Left kidney (tissue), 8 donors: ENCODE measurements around the gene RPL32. TPM values are rescaled to one million over a fixed set of nuclear protein-coding genes. Genes with fewer than 3 reads are reported as not detected.
"Not testable (repeated sequence)": the region's sequence is repeated elsewhere in the genome, so short reads cannot be mapped to it uniquely, and the experiment has no call there.

Source experiments
- DNase-seq: peaks from one replicate; pipeline ENCODE4 v3.0.0-alpha.2; 2013
- long read RNA-seq, 8 donors: transcript quantifications; one replicate each; lab custom pipeline, GENCODE V29; 2026
- polyA plus RNA-seq: library from polyadenylated mRNA; unstranded; fragments of 120-200 nt; gene quantifications from one replicate; pipeline ENCODE4 v1.2.1, GENCODE V29; 2013; ENCODE audit not compliant: insufficient read length

The RPL32 gene
- 1,889 TPM for polyA plus RNA-seq
- long read RNA-seq, donor 1, transcript RPL32-207 (3 exons, 631 nt) = minor isoform, 20 of 1,876 reads
- long read RNA-seq, donor 1, transcript RPL32-202 (3 exons, 1,734 nt) = minor isoform, 159 of 1,876 reads
- long read RNA-seq, donor 1, transcript RPL32-203 (4 exons, 1,749 nt) = minor isoform, 18 of 1,876 reads
- long read RNA-seq, donor 1, transcript RPL32-204 (4 exons, 2,117 nt) = major isoform, 1,491 of 1,876 reads
- long read RNA-seq, donor 1, partial matches to known transcripts = 154 of 1,876 reads
- long read RNA-seq, donor 1, other reads (novel, unspliced or antisense) = 27 of 1,876 reads
- long read RNA-seq, donor 2, transcript RPL32-204 (4 exons, 2,117 nt) = major isoform, 1,530 of 1,778 reads
- long read RNA-seq, donor 2, transcript RPL32-203 (4 exons, 1,749 nt) = minor isoform, 16 of 1,778 reads
- long read RNA-seq, donor 2, transcript RPL32-207 (3 exons, 631 nt) = minor isoform, 14 of 1,778 reads
- long read RNA-seq, donor 2, transcript RPL32-202 (3 exons, 1,734 nt) = minor isoform, 105 of 1,778 reads
- long read RNA-seq, donor 2, partial matches to known transcripts = 83 of 1,778 reads
- long read RNA-seq, donor 2, other reads (novel, unspliced or antisense) = 22 of 1,778 reads
- long read RNA-seq, donor 3, transcript RPL32-202 (3 exons, 1,734 nt) = minor isoform, 116 of 1,338 reads
- long read RNA-seq, donor 3, transcript RPL32-203 (4 exons, 1,749 nt) = minor isoform, 11 of 1,338 reads
- long read RNA-seq, donor 3, transcript RPL32-204 (4 exons, 2,117 nt) = major isoform, 1,114 of 1,338 reads
- long read RNA-seq, donor 3, transcript RPL32-207 (3 exons, 631 nt) = minor isoform, 12 of 1,338 reads
- long read RNA-seq, donor 3, partial matches to known transcripts = 61 of 1,338 reads
- long read RNA-seq, donor 3, other reads (novel, unspliced or antisense) = 18 of 1,338 reads
- long read RNA-seq, donor 4, transcript RPL32-204 (4 exons, 2,117 nt) = major isoform, 392 of 525 reads
- long read RNA-seq, donor 4, transcript RPL32-202 (3 exons, 1,734 nt) = minor isoform, 49 of 525 reads
- long read RNA-seq, donor 4, transcript RPL32-207 (3 exons, 631 nt) = minor isoform, 13 of 525 reads
- long read RNA-seq, donor 4, partial matches to known transcripts = 70 of 525 reads
- long read RNA-seq, donor 4, other reads (novel, unspliced or antisense) = 0 of 525 reads
- long read RNA-seq, donor 5, transcript RPL32-202 (3 exons, 1,734 nt) = minor isoform, 188 of 3,871 reads
- long read RNA-seq, donor 5, transcript RPL32-203 (4 exons, 1,749 nt) = minor isoform, 32 of 3,871 reads
- long read RNA-seq, donor 5, transcript RPL32-207 (3 exons, 631 nt) = minor isoform, 28 of 3,871 reads
- long read RNA-seq, donor 5, transcript RPL32-204 (4 exons, 2,117 nt) = major isoform, 3,420 of 3,871 reads
- long read RNA-seq, donor 5, partial matches to known transcripts = 120 of 3,871 reads
- long read RNA-seq, donor 5, other reads (novel, unspliced or antisense) = 70 of 3,871 reads
- long read RNA-seq, donor 6, transcript RPL32-204 (4 exons, 2,117 nt) = major isoform, 1,599 of 1,932 reads
- long read RNA-seq, donor 6, transcript RPL32-203 (4 exons, 1,749 nt) = minor isoform, 14 of 1,932 reads
- long read RNA-seq, donor 6, transcript RPL32-207 (3 exons, 631 nt) = minor isoform, 29 of 1,932 reads
- long read RNA-seq, donor 6, transcript RPL32-202 (3 exons, 1,734 nt) = minor isoform, 171 of 1,932 reads
- long read RNA-seq, donor 6, partial matches to known transcripts = 84 of 1,932 reads
- long read RNA-seq, donor 6, other reads (novel, unspliced or antisense) = 28 of 1,932 reads
- long read RNA-seq, donor 7, transcript RPL32-203 (4 exons, 1,749 nt) = minor isoform, 35 of 3,325 reads
- long read RNA-seq, donor 7, transcript RPL32-204 (4 exons, 2,117 nt) = major isoform, 2,819 of 3,325 reads
- long read RNA-seq, donor 7, transcript RPL32-202 (3 exons, 1,734 nt) = minor isoform, 184 of 3,325 reads
- long read RNA-seq, donor 7, transcript RPL32-207 (3 exons, 631 nt) = minor isoform, 45 of 3,325 reads
- long read RNA-seq, donor 7, partial matches to known transcripts = 180 of 3,325 reads
- long read RNA-seq, donor 7, other reads (novel, unspliced or antisense) = 51 of 3,325 reads
- long read RNA-seq, donor 8, transcript RPL32-207 (3 exons, 631 nt) = minor isoform, 6 of 864 reads
- long read RNA-seq, donor 8, transcript RPL32-204 (4 exons, 2,117 nt) = major isoform, 738 of 864 reads
- long read RNA-seq, donor 8, transcript RPL32-203 (4 exons, 1,749 nt) = minor isoform, 9 of 864 reads
- long read RNA-seq, donor 8, transcript RPL32-202 (3 exons, 1,734 nt) = minor isoform, 53 of 864 reads
- long read RNA-seq, donor 8, partial matches to known transcripts = 41 of 864 reads
- long read RNA-seq, donor 8, other reads (novel, unspliced or antisense) = 13 of 864 reads

DNA sequence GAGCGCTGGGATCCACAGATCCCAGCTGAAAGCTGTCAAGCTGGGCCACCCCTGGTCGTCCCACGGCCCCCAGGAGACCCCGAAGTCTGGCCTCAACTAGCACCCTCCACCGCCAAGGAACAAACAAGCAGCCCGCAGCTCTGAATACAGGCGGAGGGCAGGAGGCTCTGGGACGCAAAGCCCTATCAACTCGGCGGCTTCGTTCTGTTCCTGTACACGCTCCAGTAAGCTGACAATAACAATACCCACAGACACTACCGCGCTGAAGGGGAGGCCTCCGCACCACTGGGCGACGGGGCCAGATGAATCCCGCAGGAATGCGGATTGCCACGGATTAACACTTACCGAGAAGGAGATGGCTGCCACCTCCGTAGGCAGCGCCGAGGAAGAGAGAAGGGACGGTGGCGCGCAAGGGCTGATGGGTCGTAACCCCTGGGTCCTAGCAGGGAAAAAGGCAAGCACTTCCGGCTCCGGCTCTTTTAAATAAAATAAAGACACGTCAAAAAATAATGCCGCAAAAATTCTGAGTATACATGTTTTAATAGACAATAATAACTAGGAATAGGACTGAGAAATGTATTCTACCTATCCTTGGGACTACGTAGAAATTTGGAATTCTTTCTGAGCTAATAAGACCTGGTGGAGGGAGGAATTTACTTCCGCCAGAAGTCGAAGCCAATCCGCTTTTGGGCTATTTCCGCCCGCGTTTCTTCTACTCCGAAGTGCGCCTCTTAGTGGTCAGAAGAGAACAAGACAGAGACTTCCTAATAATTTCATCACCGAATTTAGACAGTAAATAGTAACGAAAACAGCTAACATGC lies at the start of gene RPL32:
TSS of gene RPL32 (minus strand) at position 417 of the 821 bp plus-strand sequence. CDS start 1,328 bp downstream, outside the sequence.
- peak; percentile 95 for DNase-seq

DNA sequence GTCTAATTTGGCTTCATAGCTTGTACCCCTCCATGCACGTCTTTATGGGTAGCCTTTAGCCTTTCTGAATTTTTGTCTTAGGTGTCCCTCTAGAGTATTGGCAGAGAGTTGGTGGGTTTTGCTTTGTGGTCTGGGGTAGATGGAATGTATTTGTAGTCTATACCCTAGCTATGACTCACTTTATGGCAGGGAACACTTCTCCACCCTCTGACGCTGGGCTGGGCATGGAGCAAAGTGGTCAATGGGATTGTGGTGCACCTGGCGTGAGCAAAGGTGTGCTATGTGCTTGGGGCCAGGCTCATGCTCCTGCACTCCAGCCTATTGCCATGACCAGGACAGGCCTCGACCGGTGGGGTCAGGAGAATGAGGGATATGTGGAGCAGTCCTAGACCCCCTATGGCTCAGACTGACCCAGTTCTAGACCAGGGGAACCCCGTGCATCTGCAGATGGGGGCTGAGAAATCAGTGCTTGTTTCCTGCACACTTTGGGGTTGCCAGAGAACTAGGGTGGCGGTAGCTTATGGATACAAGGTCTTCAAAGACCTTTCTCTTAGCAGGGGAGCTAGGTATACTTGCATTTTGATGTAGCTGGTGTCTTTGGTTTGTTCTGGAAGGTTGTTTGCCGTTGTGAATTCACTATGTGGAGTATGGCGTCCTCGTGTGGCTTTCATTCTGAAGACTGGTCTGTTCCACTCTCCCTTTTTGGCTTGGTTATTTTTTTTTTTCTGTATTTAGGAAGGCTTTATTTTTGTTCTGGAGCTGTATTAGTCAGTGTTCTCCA lies 49.4 kb upstream of the RPL32 start:
- no peak for DNase-seq

DNA sequence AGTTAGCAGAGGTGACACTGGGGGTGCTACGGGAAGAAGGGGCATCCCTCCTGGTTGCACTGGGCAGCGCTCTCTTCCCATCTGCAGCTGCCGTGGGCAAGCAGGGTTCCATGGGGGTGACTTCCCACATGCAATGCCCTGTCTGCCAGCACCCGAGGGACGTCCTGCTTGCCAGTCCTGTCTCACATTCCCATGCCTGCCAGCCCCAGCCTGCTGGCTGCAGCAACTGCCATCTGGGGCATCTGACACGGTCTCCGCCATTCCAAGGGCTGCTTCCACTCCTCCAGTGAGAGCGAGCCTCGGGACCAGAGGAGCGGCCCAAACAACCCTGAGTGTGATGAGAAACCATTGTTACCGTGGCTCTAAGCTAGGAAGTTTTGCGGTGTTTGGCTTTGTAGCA lies 45.4 kb upstream of the RPL32 start:
- DNase-seq = no peak

DNA sequence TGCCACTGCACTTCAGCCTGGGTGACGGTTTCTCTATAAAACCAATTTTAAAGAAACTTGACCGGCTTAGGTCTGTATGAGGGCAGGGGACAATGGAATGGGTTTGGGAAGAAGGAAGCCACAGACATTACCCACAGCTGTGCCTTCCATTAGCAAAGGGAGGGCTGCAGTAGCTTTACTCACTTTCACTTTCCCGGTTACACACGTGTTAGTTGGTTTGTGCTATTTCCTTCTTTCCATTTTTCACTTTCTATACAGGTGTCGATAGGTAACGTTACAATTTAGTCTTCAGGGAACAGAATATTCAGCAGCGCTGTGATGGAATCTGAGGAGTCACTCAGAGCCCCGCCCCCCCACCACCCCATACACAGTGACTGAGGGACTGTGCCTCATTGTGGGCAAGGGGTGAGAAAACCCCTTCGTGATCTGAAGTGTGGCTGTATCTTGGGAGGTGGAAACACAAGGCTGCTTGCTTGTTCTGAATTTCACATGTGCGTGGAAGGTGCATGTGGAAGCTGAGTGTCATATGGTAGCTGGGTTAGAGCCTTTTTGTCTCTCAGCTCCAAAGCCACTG lies 44.8 kb upstream of the RPL32 start:
- no peak for DNase-seq

GRCh38 chr3:12885583-12885930 lies 44.2 kb upstream of the RPL32 start:
- no peak for DNase-seq

- no peak for DNase-seq
These were observed 43.6 kb upstream of the RPL32 start for GRCh38 chr3:12884790-12885582.

DNA sequence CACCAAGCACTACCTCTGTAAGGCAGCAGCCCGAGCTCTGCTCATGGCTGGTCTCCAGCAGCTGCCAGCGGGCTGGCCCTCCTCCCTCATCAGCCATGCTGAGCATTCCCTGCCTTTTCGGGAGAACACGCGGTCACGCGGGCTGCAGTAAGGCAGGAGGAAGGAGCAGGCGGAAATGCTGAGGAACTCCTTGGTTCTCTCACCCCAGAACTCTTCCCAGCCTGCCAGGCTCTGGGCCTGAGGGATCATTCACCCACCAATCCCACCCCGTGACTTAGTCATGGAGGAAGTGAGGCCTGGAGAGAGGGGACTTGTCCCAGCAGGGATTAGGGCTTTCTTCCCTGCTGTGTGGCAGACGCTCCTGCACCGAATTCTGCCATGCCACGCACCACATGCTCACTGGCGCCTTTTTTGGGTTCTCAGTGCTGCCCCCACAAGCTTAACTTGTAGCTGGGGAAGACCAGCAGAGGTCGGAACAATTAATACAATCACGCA lies 42.9 kb upstream of the RPL32 start:
- DNase-seq = no peak

DNA sequence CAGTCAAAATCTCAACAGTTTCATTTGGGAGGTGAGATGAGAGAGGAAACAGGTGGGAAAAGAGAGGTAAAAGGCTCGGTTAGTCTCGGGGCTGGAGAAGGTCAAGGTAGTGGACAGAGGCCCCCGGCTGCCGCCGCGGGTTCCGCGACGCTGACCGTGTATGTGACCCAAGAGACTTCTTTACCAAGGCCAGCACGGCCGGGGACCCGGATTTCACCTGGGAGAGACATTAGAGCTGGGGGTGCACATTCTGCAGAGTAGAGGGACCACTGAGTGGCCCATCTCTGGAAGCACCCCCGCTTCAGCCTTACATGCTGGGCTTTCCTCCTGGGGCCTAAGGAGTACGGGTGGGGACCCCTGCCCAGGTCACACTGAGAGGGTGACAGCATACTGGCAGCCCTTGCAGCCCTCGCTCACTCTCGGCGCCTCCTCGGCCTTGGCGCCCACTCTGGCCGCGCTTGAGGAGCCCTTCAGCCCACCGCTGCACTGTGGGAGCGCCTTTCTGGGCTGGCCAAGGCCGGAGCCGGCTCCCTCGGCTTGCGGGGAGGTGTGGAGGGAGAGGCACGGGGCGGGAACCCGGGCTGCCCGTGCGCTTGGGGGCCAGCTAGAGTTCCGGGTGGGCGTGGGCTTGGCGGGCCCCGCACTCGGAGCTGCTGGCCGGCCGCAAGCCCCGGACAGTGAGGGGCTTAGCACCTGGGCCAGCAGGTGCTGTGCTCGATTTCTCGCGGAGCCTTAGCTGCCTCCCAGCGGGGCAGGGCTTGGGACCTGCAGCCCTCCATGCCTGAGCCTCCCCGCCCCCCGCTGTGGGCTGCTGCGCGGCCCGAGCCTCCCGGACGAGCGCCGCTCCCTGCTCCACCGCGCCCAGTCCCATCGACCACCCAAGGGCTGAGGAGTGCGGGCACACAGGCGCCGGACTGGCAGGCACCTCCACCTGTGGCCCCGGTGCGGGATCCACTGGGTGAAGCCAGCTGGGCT lies 41.3 kb upstream of the RPL32 start:
- no peak for DNase-seq

DNA sequence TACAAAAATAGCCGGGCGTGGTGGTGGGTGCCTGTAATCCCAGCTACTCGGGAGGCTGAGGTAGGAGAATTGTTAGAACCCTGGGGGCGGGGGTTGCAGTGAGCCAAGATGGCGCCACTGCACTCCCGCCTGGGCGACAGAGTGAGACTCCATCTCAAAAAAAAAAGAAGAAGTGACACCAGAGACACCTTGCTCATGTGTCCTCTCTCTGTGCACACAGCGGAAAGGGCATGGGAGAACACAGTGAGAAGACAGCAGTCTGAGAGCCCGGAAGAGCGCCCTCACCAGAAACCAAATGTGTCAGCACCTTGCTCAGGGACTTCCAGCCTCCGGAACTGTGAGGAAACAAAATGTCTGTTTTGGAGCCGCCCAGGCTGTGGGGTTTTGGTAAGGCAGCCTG lies 40.5 kb upstream of the RPL32 start:
- DNase-seq = not testable (repeated sequence)

DNA sequence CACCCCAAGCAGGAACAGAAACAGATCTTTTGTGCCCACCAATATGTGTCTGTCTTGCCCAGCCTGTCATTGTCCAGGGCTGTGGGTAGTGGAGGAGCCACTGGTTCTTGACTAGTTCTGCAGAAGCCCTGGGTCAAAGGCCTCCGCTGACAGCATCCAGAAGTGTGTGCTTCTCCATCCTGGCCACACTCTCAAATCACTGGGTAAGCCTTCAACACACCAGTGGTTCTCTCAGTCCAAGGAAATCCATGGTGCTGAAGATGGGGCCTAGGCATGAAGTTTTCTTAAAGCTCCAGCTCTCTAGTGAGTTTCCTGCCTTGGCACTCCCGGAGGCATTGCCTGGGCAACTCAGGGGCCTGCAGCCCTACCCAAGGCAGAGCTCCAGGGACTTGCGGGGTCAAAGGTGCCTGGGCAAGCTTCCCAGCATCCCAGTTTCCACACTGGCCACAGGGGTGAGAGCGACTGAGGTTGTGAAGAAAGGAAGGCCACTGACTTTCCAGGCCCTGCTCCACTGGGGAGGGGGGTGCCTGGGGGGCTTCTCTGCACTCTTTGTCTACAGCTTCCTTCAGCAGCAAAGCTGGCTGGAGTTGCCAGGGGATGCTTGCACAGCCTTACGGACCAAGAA lies 37.9 kb upstream of the RPL32 start:
- no peak for DNase-seq

- DNase-seq = not testable (repeated sequence)
These were observed 37.4 kb upstream of the RPL32 start for GRCh38 chr3:12878758-12879157.

GRCh38 chr3:12878141-12878574 lies 36.8 kb upstream of the RPL32 start:
- DNase-seq = no peak

- DNase-seq = no peak
These were observed 35.7 kb upstream of the RPL32 start for GRCh38 chr3:12877040-12877439.
